K562 (cell line): ENCODE measurements around the gene THAP5. TPM values are rescaled to one million over a fixed set of nuclear protein-coding genes. Genes with fewer than 3 reads are reported as not detected.

Experiments
- HNRNPL ChIP-seq: fragments of 200-400 bp; formaldehyde crosslinking; IDR thresholded peaks from 2 replicates; pipeline ENCODE4 v1.6.1; 2017; ENCODE audit warnings: low read depth, mild to moderate bottlenecking, low read length
- PBX2 ChIP-seq, 2 experiments: IDR thresholded peaks in 1 of 2; conservative IDR thresholded peaks in 1 of 2; 2 replicates each; pipeline ENCODE4 v1.6.1; 2016; ENCODE audit warnings: low read depth in 2 of 2, mild to moderate bottlenecking in 1 of 2, missing compliant biosample characterization in 1 of 2, missing genetic modification characterization in 1 of 2, moderate library complexity in 1 of 2
- REST ChIP-seq, 2 experiments: fragments of 450-650 bp; formaldehyde crosslinking in 1 of 2; IDR thresholded peaks; 2 replicates each; pipeline versions ENCODE4 v1.4.0 to v1.6.1; 2014 to 2020; ENCODE audit warnings: mild to moderate bottlenecking in 2 of 2, borderline replicate concordance in 1 of 2, low read depth in 1 of 2
- TBP ChIP-seq: optimal IDR thresholded peaks from 2 replicates; pipeline ENCODE3; 2011; ENCODE audit warnings: low read depth, low read length, improper control_type of control experiment
- ZZZ3 ChIP-seq: fragments of 450-650 bp; IDR thresholded peaks from 2 replicates; pipeline ENCODE4 v1.6.1; 2016; ENCODE audit warnings: antibody characterized with exemption, mild to moderate bottlenecking, moderate library complexity
- polyA plus RNA-seq, 8 experiments: library from polyadenylated mRNA; depleted of rRNA in 4 of 8; stranded (reverse) in 5 of 8; unstranded in 3 of 8; fragments of >200 nt; fragmentation: Nextera tagmentation in 2 of 8; fragmentation: Illumina TruSeq in 1 of 8; extraction: Ambion mirVana in 2 of 8; extraction: Trizol in 1 of 8; gene quantifications; 2 replicates each; pipeline versions ENCODE4 v1.2.1 to v1.2.3, GENCODE V29; 2011 to 2014; ENCODE audit warnings: inconsistent platforms in 1 of 8, missing spikeins in 1 of 8
- total RNA-seq, 7 experiments: library from RNA; depleted of rRNA in 6 of 7; stranded (reverse); fragments of >200 nt in 6 of 7; fragmentation: Illumina TruSeq in 2 of 7; extraction: Trizol in 2 of 7; gene quantifications; 2 replicates each; pipeline versions ENCODE4 v1.2.1 to v1.2.3, GENCODE V29; 2011 to 2021; ENCODE audit warnings: low replicate concordance in 1 of 7

Gene THAP5
- total and polyA plus RNA-seq, 9 of the 15 experiments (the other 6 are each of a cell fraction or from before 2014, with no cell fraction given) = 16.5 to 58.1 (median 28.2) TPM

- TF ChIP-seq PBX2 (CRISPR knock-in tag; IDR thresholded peaks at IDR 0.05; ENCODE audit: low read depth) = no peak
- 0 out of 2 replicates have a peak, but pooled peaks have one; percentile 26 for TF ChIP-seq PBX2 (tag; conservative IDR thresholded peaks at IDR 0.05; ENCODE audit: low read depth)
- TF ChIP-seq TBP = no peak
- TF ChIP-seq REST (IDR thresholded peaks at IDR 0.05; ENCODE audit: borderline replicate concordance) = no peak
- TF ChIP-seq REST (CRISPR knock-in tag; IDR thresholded peaks at IDR 0.05; ENCODE audit: low read depth) = no peak
- no peak for TF ChIP-seq HNRNPL
- no peak for TF ChIP-seq ZZZ3
Measured at GRCh38 chr7:108598153-108598552, 28.6 kb upstream of the THAP5 start (continued).
